Heart right ventricle (tissue), 16 donors: ENCODE data around the gene MTMR8. TPM values are rescaled to one million over a fixed set of nuclear protein-coding genes. Genes with fewer than 3 reads are reported as not detected.
"Not testable (repeated sequence)": the region's sequence is repeated elsewhere in the genome, so short reads cannot be mapped to it uniquely, and the experiment has no call there.

Source experiments
- ATAC-seq, 8 donors: fragments of 200-7000 bp; cut with Tn5 transposase; one replicate each; pipeline ENCODE4 v1.9.1; 2020; ENCODE audit warnings: mild to moderate bottlenecking in 8 of 8, moderate library complexity in 8 of 8, moderate number of reproducible peaks in 1 of 8
- DNase-seq, 2 donors: peaks; one replicate each; pipeline ENCODE4 v3.0.0-alpha.2; 2020
- H3K27ac ChIP-seq, 10 donors: fragments of 200-600 bp; sonication (generic) in 2 of 10; one replicate each; pipeline versions ENCODE4 v1.5.0 to v1.8.0; 2020 to 2022; ENCODE audit warnings: mild to moderate bottlenecking in 3 of 10
- H3K27me3 ChIP-seq, 7 donors: fragments of 200-600 bp; one replicate each; pipeline ENCODE4 v1.8.0; 2021 to 2022; ENCODE audit warnings: mild to moderate bottlenecking in 2 of 7
- H3K36me3 ChIP-seq, 9 donors: fragments of 200-600 bp; sonication (generic) in 1 of 9; one replicate each; pipeline versions ENCODE4 v1.5.0 to v1.8.0; 2020 to 2022; ENCODE audit warnings: mild to moderate bottlenecking in 2 of 9
- H3K4me1 ChIP-seq, 9 donors: fragments of 200-600 bp; sonication (generic) in 1 of 9; one replicate each; pipeline versions ENCODE4 v1.5.0 to v1.8.0; 2020 to 2022; ENCODE audit warnings: mild to moderate bottlenecking in 4 of 9
- H3K4me3 ChIP-seq, 10 donors: fragments of 200-600 bp; sonication (generic) in 2 of 10; one replicate each; pipeline versions ENCODE4 v1.5.0 to v1.8.0; 2020 to 2022; ENCODE audit warnings: mild to moderate bottlenecking in 7 of 10, moderate library complexity in 2 of 10
- H3K9me3 ChIP-seq, 11 donors: fragments of 200-600 bp in 10 of 11; sonication (generic) in 2 of 11; one replicate each; pipeline versions ENCODE4 v1.5.0 to v1.8.0; 2013 to 2022; ENCODE audit warnings: mild to moderate bottlenecking in 2 of 11, control low read depth in 1 of 11, moderate library complexity in 1 of 11
- CTCF ChIP-seq, 9 donors: fragments of 200-600 bp; sonication (generic) in 2 of 9; IDR thresholded peaks; one replicate each; pipeline versions ENCODE4 v1.5.0 to v1.8.0; 2021 to 2022; ENCODE audit warnings: antibody characterized with exemption in 9 of 9, mild to moderate bottlenecking in 5 of 9, moderate library complexity in 1 of 9
- WGBS, 2 donors: extraction: QIAGEN DNeasy Blood & Tissue Kit; methylation state at CpG; one replicate each; pipeline ENCODE4 v1.1.7; 2013; ENCODE audit warnings: inconsistent platforms in 1 of 2; 5-methylcytosine and 5-hydroxymethylcytosine counted together
- intact Hi-C, 10 donors: fragments of 100-400 bp; cut with DNase I; formaldehyde crosslinking; loops; one replicate each; pipeline versions ENCODE4 v1.11.1 to v1.14.2; 2022
- polyA plus RNA-seq, 2 donors: library from polyadenylated mRNA; stranded (reverse); fragments of 200-250 nt; gene quantifications; one replicate each; pipeline ENCODE4 v1.2.3, GENCODE V29; 2013
- total RNA-seq, 10 donors: library from RNA; stranded (reverse); fragmentation: NEBNext Ultra II Directional in 3 of 10; extraction: Animal tissue kit (Norgen Biotek cat#: 25700) in 3 of 10; gene quantifications; one replicate each; pipeline versions ENCODE4 v1.2.1 to v1.2.4, GENCODE V29; 2021 to 2023
- donor health status: Arrhythmogenic right ventricular cardiomyopathy.
- donor health status: ischemic (EF 13 %, LVEDD 7.1; RV severe dilation, severe dysfunction).
- donor health status: healthy with polysubstance abuse.
- donor health status: DM: no; HTN: yes; CAD: no.
- donor health status: DM: no; HTN: no; CAD: no.
- donor health status: ischemic (EF 25% LVEDD 6.9; RV normal size, moderate dysfunction).
- donor health status: ischemic (EF 25% LVEDD 5.7; RV mildly dilated, moderate dysfunction).
- donor health status: healthy.
- donor health status: DM: yes; HTN: yes; CAD: no.
- donor health status: Ischemic cardiomyopathy.
- donor health status: ischemic (EF 35%, LVEDD 5.7; RV mildly dilated, moderate dysfunction).
- donor health status: nonischemic (EF 11% LVEDD 7.7; RV severe dilation, severe dysfunction).
- donor health status: DM: yes; HTN: yes; CAD: no.
- donor health status: PGD.
- donor health status: ischemic (EF 29% LVEDD 5.4; RV normal size, mild dysfunction).
- donor health status: nonischemic (EF 23%, LVEDD 6.1; RV moderate dilation, normal function).

Gene MTMR8
- total and polyA plus RNA-seq, 12 donors = 0.14 to 0.99 (median 0.67) TPM

DNA sequence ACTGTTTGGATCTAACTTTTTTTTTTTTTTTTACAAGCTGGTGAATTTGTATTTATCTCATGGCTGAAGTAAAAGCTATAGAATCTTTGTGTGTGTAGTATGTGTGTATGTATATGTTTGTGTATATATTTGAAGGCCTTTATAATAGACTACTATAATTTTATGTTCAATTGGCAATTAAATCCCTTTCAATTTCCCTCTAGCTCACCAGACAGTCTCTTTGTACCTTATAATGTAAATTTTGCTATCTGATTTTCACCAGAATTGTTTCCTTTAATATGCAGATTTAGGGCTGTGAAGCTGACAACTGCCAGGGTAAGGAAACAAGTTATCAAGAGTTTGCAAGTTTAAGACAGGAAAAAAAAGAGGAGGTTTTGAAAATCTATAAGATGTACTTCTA, 33.1 kb upstream of the MTMR8 start:
- Histone ChIP-seq H3K4me3 (no peak overlapping the region), H3K27me3 (peaks cover 0 to 3% (median 0%) of the 10 kb centered on the region in 7 donors), H3K9me3 (peaks cover 0 to 6% (median 0%) of the 10 kb centered on the region in 11 donors), H3K4me1 (no peaks in the 10 kb centered on the region), H3K36me3 (no peaks in the 10 kb centered on the region), H3K27ac (no peak overlapping the region)
- no peak for TF ChIP-seq CTCF (IDR thresholded peaks at IDR 0.05)
- intact Hi-C loops = no loop called here
- DNase-seq (no peak), ATAC-seq (no peak)

DNA sequence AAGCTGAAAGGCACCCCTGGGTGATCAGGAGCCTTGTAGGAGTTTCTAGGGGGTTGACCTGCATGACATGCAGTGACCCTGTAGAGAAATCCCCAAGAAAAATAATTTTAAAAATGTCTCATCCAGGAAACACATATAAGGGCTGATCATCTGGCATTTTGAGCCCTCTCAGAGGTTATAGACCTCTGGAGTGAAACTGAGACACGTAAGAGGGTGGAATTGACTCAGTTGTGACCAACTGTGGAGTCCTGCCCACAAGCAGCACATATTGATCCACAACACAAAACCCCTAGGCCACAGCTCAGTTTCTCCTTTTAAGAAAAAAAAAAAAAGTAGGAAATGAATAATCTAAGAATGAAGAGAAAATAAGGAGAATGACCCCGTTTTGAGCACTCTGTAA, 32.5 kb upstream of the MTMR8 start:
- DNase-seq (no peak), ATAC-seq (no peak)
- intact Hi-C loops = no loop called here
- H3K9me3 ChIP-seq = peaks cover 0 to 6% (median 0%) of the 10 kb centered on the region in 11 donors
- no peak for TF ChIP-seq CTCF (IDR thresholded peaks at IDR 0.05)
- no peaks in the 10 kb centered on the region for H3K4me1 ChIP-seq
- no peaks in the 10 kb centered on the region for H3K36me3 ChIP-seq
- H3K27ac ChIP-seq = no peak overlapping the region
- WGBS, 2 donors = 52 to 63% methylated on average over 2 of the region's 2 CpGs
- no peak overlapping the region for H3K4me3 ChIP-seq
- peaks cover 0 to 3% (median 0%) of the 10 kb centered on the region in 7 donors for H3K27me3 ChIP-seq

- no peak for TF ChIP-seq CTCF (IDR thresholded peaks at IDR 0.05)
- ATAC-seq (no peak), DNase-seq (no peak)
- Histone ChIP-seq H3K4me3 (no peak overlapping the region), H3K4me1 (no peaks in the 10 kb centered on the region), H3K27me3 (peaks cover 0 to 3% (median 0%) of the 10 kb centered on the region in 7 donors), H3K27ac (no peak overlapping the region), H3K36me3 (no peaks in the 10 kb centered on the region), H3K9me3 (peaks cover 0 to 6% (median 0%) of the 10 kb centered on the region in 11 donors)
- intact Hi-C loops = no loop called here
Observed at GRCh38 chrX:64427281-64427680, 32.0 kb upstream of the MTMR8 start.

- not testable (repeated sequence) for H3K27me3 ChIP-seq, H3K4me1 ChIP-seq, ATAC-seq, H3K27ac ChIP-seq, H3K4me3 ChIP-seq, DNase-seq, H3K36me3 ChIP-seq
- H3K9me3 ChIP-seq = peaks cover 0 to 21% (median 0%) of the 10 kb centered on the region in 11 donors
- intact Hi-C loops = loop anchor here in 1 of 10 donors (10.0 kb wide), 1 partner anchor 55 kb away; no protein-coding TSS in a partner anchor
- WGBS, 2 donors = 93 to 97% methylated on average over 4 of the region's 4 CpGs
Observed at GRCh38 chrX:64409730-64410129, 14.5 kb upstream of the MTMR8 start.

- no peak for TF ChIP-seq CTCF (IDR thresholded peaks at IDR 0.05)
- H3K9me3 ChIP-seq = no peaks in the 10 kb centered on the region
- 88% methylated on average over 1 of the region's 1 CpG for WGBS, 2 donors
- H3K4me1 ChIP-seq = peaks cover 0 to 5% (median 0%) of the 10 kb centered on the region in 9 donors
- H3K4me3 ChIP-seq = no peak overlapping the region
- no peak overlapping the region for H3K27ac ChIP-seq
- intact Hi-C loops = no loop called here
- DNase-seq (no peak), ATAC-seq (no peak)
- H3K36me3 ChIP-seq = no peaks in the 10 kb centered on the region
- peaks cover 0 to 16% (median 0%) of the 10 kb centered on the region in 7 donors for H3K27me3 ChIP-seq
Observed at GRCh38 chrX:64398088-64398487, 2.8 kb upstream of the MTMR8 start.
